Epithelial cell of esophagus (primary cell): ENCODE results near the gene DDX56.
A peak's percentile ranks its signal among the peaks of the same experiment; 100 is the strongest.

Experiments used
- DNase-seq: peaks from one replicate; pipeline ENCODE4 v3.0.0; 2010; ENCODE audit warnings: low read depth
- H3K4me3 ChIP-seq: 2 replicates; pipeline ENCODE4 v1.5.1; 2011; ENCODE audit warnings: mild to moderate bottlenecking, low read length, control low read depth
- CTCF ChIP-seq: IDR thresholded peaks from 2 replicates; pipeline ENCODE4 v1.5.1; 2011; ENCODE audit warnings: low read depth, mild to moderate bottlenecking, low read length, control low read depth, inconsistent platforms; ENCODE audit not compliant: insufficient read depth; ENCODE audit errors: missing control alignments

The DDX56 gene

GRCh38 chr7:44548893-44549292 is 24.8 kb downstream of the DDX56 start:
- DNase-seq: no peak
- H3K4me3 ChIP-seq: no peak overlapping the region
- no peak for TF ChIP-seq CTCF

- TF ChIP-seq CTCF: no peak
- peak; percentile 16 for DNase-seq
- no peak overlapping the region for H3K4me3 ChIP-seq
Observed at GRCh38 chr7:44547536-44548231, 26.0 kb downstream of the DDX56 start.

- no peak overlapping the region for H3K4me3 ChIP-seq
- no peak for TF ChIP-seq CTCF
- DNase-seq: no peak
Observed at GRCh38 chr7:44541876-44542610, 31.7 kb downstream of the DDX56 start.

- TF ChIP-seq CTCF: no peak
- H3K4me3 ChIP-seq: no peak within 1 kb of the TSS
- DNase-seq: no peak
Observed at GRCh38 chr7:44541028-44541869, 32.5 kb downstream of the DDX56 start, which contains the start of gene NPC1L1. TSS of gene NPC1L1 (minus strand) at chr7:44541330. CDS start at chr7:44541259, 71 bp downstream.

GRCh38 chr7:44540592-44541027 is 33.1 kb downstream of the DDX56 start:
- H3K4me3 ChIP-seq: no peak overlapping the region
- no peak for TF ChIP-seq CTCF
- no peak for DNase-seq

- H3K4me3 ChIP-seq: no peak overlapping the region
- TF ChIP-seq CTCF: no peak
- DNase-seq: no peak
Observed at GRCh38 chr7:44539669-44540506, 33.8 kb downstream of the DDX56 start.
